ENCODE results near the gene COL9A3.

GRCh38 chr20:62885896-62886708, 69.3 kb downstream of the COL9A3 start:
- TF ChIP-seq, protein P1, sequence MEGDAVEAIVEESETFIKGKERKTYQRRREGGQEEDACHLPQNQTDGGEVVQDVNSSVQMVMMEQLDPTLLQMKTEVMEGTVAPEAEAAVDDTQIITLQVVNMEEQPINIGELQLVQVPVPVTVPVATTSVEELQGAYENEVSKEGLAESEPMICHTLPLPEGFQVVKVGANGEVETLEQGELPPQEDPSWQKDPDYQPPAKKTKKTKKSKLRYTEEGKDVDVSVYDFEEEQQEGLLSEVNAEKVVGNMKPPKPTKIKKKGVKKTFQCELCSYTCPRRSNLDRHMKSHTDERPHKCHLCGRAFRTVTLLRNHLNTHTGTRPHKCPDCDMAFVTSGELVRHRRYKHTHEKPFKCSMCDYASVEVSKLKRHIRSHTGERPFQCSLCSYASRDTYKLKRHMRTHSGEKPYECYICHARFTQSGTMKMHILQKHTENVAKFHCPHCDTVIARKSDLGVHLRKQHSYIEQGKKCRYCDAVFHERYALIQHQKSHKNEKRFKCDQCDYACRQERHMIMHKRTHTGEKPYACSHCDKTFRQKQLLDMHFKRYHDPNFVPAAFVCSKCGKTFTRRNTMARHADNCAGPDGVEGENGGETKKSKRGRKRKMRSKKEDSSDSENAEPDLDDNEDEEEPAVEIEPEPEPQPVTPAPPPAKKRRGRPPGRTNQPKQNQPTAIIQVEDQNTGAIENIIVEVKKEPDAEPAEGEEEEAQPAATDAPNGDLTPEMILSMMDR (IDR thresholded peaks at IDR 0.05), result no peak
- no peak for TF ChIP-seq POLR2A (IDR thresholded peaks at IDR 0.05)
- no peak for TF ChIP-seq POLR2AphosphoS5 (IDR thresholded peaks at IDR 0.05)
